Measurements from ENCODE around the gene MYEOV.

DNA sequence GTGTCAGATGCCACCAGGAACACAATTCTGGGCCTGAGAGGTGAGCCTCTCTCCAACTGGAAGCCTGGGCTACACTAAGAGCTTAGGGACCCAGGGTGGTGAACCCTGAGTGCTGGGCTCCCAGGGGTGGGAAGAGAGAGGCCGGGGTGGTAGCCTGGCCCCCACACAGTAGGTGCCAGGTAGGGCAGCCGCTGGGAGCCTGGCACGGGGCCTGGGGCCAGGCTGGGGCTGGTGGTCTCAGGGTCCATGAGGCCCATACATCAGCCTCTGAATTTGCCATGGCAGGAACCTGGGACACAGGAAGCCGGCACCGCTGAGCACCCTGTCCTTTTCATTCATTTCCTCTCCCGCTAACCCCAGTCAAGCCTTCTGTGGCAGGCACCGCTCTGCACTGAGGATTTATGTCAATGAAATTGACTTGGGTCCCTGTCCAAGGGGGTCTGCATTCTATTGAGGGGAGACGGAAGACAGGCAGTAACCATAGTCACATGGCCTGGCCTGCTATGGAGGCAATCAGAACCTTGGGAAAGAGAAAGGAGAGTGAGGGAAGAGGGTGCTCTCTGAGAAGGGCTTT, 8.6 kb downstream of the MYEOV start:
- TF ChIP-seq POLR2AphosphoS5 (IDR thresholded peaks at IDR 0.05) (no peak), POLR2A (IDR thresholded peaks at IDR 0.05) (no peak)
